Cardiac muscle cell (in vitro differentiated cells and primary cell): ENCODE data around the gene NF1. TPM values are rescaled to one million over a fixed set of nuclear protein-coding genes. Genes with fewer than 3 reads are reported as not detected.
"Not testable (repeated sequence)": the region's sequence is repeated elsewhere in the genome, so short reads cannot be mapped to it uniquely, and the experiment has no call there.

Experiments used
- DNase-seq, 2 donors: peaks; one replicate each; pipeline versions ENCODE4 v3.0.0 to v3.0.0-alpha.2; 2010 to 2017; ENCODE audit warnings: low read depth in 1 of 2, low spot score in 1 of 2
- H3K27ac ChIP-seq: fragments of 200-600 bp; sonication (generic); 2 replicates; pipeline ENCODE4 v1.5.1; 2016
- H3K27me3 ChIP-seq: fragments of 200-600 bp; sonication (generic); 2 replicates; pipeline ENCODE4 v1.6.0; 2016; ENCODE audit warnings: control low read depth
- H3K36me3 ChIP-seq: fragments of 200-600 bp; sonication (generic); 2 replicates; pipeline ENCODE4 v1.5.1; 2016; ENCODE audit warnings: control low read depth
- H3K4me1 ChIP-seq: fragments of 200-600 bp; sonication (generic); 2 replicates; pipeline ENCODE4 v1.8.1; 2017; ENCODE audit warnings: low read depth, mild to moderate bottlenecking, mixed run types
- H3K4me3 ChIP-seq: fragments of 200-600 bp; sonication (generic); 2 replicates; pipeline ENCODE4 v1.5.1; 2016; ENCODE audit warnings: mild to moderate bottlenecking
- H3K9me3 ChIP-seq: fragments of 200-600 bp; sonication (generic); 2 replicates; pipeline ENCODE4 v1.5.1; 2017; ENCODE audit warnings: low read depth, mild to moderate bottlenecking, control low read depth
- CTCF ChIP-seq: IDR thresholded peaks from 2 replicates; pipeline ENCODE4 v1.5.1; 2012; ENCODE audit warnings: low read depth, mild to moderate bottlenecking, low read length
- polyA plus RNA-seq: library from polyadenylated mRNA; unstranded; fragments of >200 nt; fragmentation: Nextera tagmentation; extraction: Ambion mirVana; gene quantifications from 2 replicates; pipeline ENCODE4 v1.2.1, GENCODE V29; 2016
- total RNA-seq: library from RNA; depleted of rRNA; stranded (reverse); fragments of >200 nt; gene quantifications from 2 replicates; pipeline ENCODE4 v1.2.3, GENCODE V29; 2016

NF1 gene
- total and polyA plus RNA-seq, 2 experiments from 2014 or later = 17.7 to 32.9 TPM

- H3K27me3 ChIP-seq = no peaks in the 10 kb centered on the region
- no peaks in the 10 kb centered on the region for H3K36me3 ChIP-seq
- H3K4me1 ChIP-seq = no peaks in the 10 kb centered on the region
- no peak overlapping the region for H3K27ac ChIP-seq
- no peak for DNase-seq
- H3K9me3 ChIP-seq = no peaks in the 10 kb centered on the region
- no peak for TF ChIP-seq CTCF
- no peak overlapping the region for H3K4me3 ChIP-seq
These were observed 15.0 kb upstream of the NF1 start for GRCh38 chr17:31079731-31080130.

GRCh38 chr17:31085563-31085962 lies 9.2 kb upstream of the NF1 start:
- Histone ChIP-seq H3K9me3 (no peaks in the 10 kb centered on the region), H3K36me3 (no peaks in the 10 kb centered on the region), H3K27ac (no peak overlapping the region), H3K27me3 (no peaks in the 10 kb centered on the region), H3K4me3 (no peak overlapping the region), H3K4me1 (no peaks in the 10 kb centered on the region)
- TF ChIP-seq CTCF = no peak
- DNase-seq = peak in 1 of 2 donors; percentile 83

GRCh38 chr17:31089471-31089870 lies 5.3 kb upstream of the NF1 start:
- Histone ChIP-seq H3K27ac (no peak overlapping the region), H3K9me3 (no peaks in the 10 kb centered on the region), H3K27me3 (no peaks in the 10 kb centered on the region), H3K36me3 (no peaks in the 10 kb centered on the region), H3K4me1 (no peaks in the 10 kb centered on the region), H3K4me3 (no peak overlapping the region)
- TF ChIP-seq CTCF = no peak
- no peak for DNase-seq

GRCh38 chr17:31090650-31091049 lies 4.1 kb upstream of the NF1 start:
- DNase-seq = not testable (repeated sequence)

GRCh38 chr17:31092475-31093064 lies 2.2 kb upstream of the NF1 start:
- no peak for DNase-seq
- Histone ChIP-seq H3K4me1 (no peaks in the 10 kb centered on the region), H3K27ac (no peak overlapping the region), H3K9me3 (no peaks in the 10 kb centered on the region), H3K36me3 (no peaks in the 10 kb centered on the region), H3K27me3 (no peaks in the 10 kb centered on the region), H3K4me3 (no peak overlapping the region)
- TF ChIP-seq CTCF = no peak

More at GRCh38 chr17:31090650-31091049, 4.1 kb upstream of the NF1 start:
- H3K27me3 ChIP-seq, H3K4me3 ChIP-seq, H3K27ac ChIP-seq, H3K36me3 ChIP-seq, H3K4me1 ChIP-seq, H3K9me3 ChIP-seq: not testable (repeated sequence)

- H3K27me3 ChIP-seq = no peaks in the 10 kb centered on the region
- H3K4me3 ChIP-seq = peak overlapping the region; percentile 98
- no peaks in the 10 kb centered on the region for H3K36me3 ChIP-seq
- no peaks in the 10 kb centered on the region for H3K4me1 ChIP-seq
- TF ChIP-seq CTCF = no peak
- peak overlapping the region; percentile 97 for H3K27ac ChIP-seq
- no peaks in the 10 kb centered on the region for H3K9me3 ChIP-seq
- DNase-seq = no peak
These were observed 744 bp upstream of the NF1 start for GRCh38 chr17:31093866-31094599.
